Upper lobe of right lung (tissue), 1 donor: ENCODE measurements around the gene PPP1R3G. TPM values are rescaled to one million over a fixed set of nuclear protein-coding genes. Genes with fewer than 3 reads are reported as not detected.

Experiments used
- ATAC-seq: fragments of 200-7000 bp; cut with Tn5 transposase; one replicate; pipeline ENCODE4 v1.9.1; 2020; ENCODE audit warnings: mild to moderate bottlenecking, moderate library complexity
- DNase-seq: peaks from one replicate; pipeline ENCODE4 v3.0.0-alpha.2; 2020
- H3K27ac ChIP-seq: fragments of 200-600 bp; one replicate; pipeline ENCODE4 v1.8.0; 2022
- H3K27me3 ChIP-seq: fragments of 200-600 bp; one replicate; pipeline ENCODE4 v1.8.0; 2022; ENCODE audit warnings: mild to moderate bottlenecking
- H3K36me3 ChIP-seq: fragments of 200-600 bp; one replicate; pipeline ENCODE4 v1.8.0; 2022
- H3K4me1 ChIP-seq: fragments of 200-600 bp; one replicate; pipeline ENCODE4 v1.8.0; 2022
- H3K4me3 ChIP-seq: fragments of 200-600 bp; one replicate; pipeline ENCODE4 v1.8.0; 2022; ENCODE audit warnings: mild to moderate bottlenecking
- H3K9me3 ChIP-seq: fragments of 200-600 bp; one replicate; pipeline ENCODE4 v1.8.0; 2022
- CTCF ChIP-seq: fragments of 200-600 bp; IDR thresholded peaks from one replicate; pipeline ENCODE4 v1.8.0; 2022; ENCODE audit warnings: antibody characterized with exemption
- intact Hi-C: fragments of 100-400 bp; cut with DNase I; formaldehyde crosslinking; loops from one replicate; pipeline ENCODE4 v1.11.0; 2022
- total RNA-seq: library from RNA; stranded (reverse); fragmentation: NEBNext Ultra II Directional; extraction: Animal tissue kit (Norgen Biotek cat#: 25700); gene quantifications from one replicate; pipeline ENCODE4 v1.2.1, GENCODE V29; 2021
- donor health status: DM: no; HTN: yes; CAD: no; lungs with severe emphysema.

Gene PPP1R3G
- total RNA-seq, 1 donor from 2014 or later: 0.46 TPM

DNA sequence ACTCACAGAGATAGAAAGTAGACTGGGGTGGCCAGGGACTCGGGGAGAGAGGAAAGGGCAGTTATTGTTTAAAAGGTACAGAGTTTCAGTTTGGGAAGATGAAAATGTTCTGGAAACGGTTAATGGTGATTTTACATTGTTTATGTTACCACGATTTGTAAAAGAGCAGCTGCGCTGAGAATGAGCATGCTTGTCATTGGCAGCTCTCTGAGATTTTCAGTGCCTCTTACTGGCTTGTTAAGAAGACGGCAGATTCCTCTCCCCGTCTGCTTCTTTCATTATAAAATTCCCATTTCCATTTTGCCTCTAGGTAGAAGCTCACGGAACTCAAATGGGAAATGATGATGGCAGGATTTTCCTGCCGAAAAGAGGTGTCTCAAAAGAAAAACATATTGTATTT is 39.7 kb upstream of the PPP1R3G start:
- intact Hi-C loops: no loop called here
- no peak for ATAC-seq
- Histone ChIP-seq H3K9me3 (no peaks in the 10 kb centered on the region), H3K27ac (no peak overlapping the region), H3K27me3 (no peaks in the 10 kb centered on the region), H3K36me3 (no peaks in the 10 kb centered on the region), H3K4me1 (no peaks in the 10 kb centered on the region), H3K4me3 (no peak overlapping the region)
- TF ChIP-seq CTCF: no peak
- DNase-seq: no peak

DNA sequence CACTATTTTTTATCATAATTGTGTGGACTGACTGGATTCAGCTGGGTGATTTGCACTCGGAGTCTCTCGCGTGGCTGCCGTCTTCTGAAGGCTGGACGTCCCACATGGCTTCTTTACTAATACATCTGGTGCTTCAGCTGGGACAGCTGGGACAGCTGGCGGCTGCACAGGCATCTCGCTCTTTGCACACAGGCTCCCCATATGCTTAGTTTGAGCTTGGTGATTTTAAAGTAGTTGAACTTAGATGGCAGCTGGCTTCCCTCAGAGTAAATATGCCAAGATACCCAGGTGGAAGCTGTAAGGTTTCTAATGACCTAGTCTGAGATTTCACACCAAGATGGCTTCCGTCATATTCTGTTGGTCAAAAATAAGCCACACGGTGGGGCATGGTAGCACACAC is 38.7 kb upstream of the PPP1R3G start:
- no peak overlapping the region for H3K27ac ChIP-seq
- no peaks in the 10 kb centered on the region for H3K27me3 ChIP-seq
- intact Hi-C loops: no loop called here
- ATAC-seq (no peak), DNase-seq (no peak)
- H3K4me1 ChIP-seq: no peaks in the 10 kb centered on the region
- H3K9me3 ChIP-seq: no peaks in the 10 kb centered on the region
- H3K36me3 ChIP-seq: no peaks in the 10 kb centered on the region
- H3K4me3 ChIP-seq: no peak overlapping the region
- TF ChIP-seq CTCF: no peak

DNA sequence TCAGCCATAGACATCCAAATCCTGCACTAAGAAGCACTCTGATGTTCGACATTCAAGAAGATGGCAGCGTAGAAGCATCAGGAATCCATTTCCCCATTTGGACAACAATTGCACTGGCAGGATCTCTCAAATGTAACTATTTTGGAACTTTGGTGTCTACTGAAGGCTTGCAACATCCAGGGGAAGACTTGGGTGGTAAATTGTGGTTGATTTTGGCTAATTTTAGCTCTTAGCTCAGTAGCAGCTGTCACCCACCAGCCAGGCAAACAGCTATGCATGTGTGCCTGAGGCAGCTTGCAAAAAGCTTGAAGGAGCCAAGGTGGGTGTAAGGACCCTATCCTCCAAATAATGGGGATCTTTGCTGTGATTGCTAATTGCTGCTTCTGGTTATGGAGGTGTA is 35.1 kb upstream of the PPP1R3G start:
- Histone ChIP-seq H3K9me3 (no peaks in the 10 kb centered on the region), H3K4me1 (no peaks in the 10 kb centered on the region), H3K4me3 (no peak overlapping the region), H3K36me3 (no peaks in the 10 kb centered on the region), H3K27ac (no peak overlapping the region), H3K27me3 (no peaks in the 10 kb centered on the region)
- intact Hi-C loops: no loop called here
- DNase-seq (no peak), ATAC-seq (no peak)
- TF ChIP-seq CTCF: no peak

DNA sequence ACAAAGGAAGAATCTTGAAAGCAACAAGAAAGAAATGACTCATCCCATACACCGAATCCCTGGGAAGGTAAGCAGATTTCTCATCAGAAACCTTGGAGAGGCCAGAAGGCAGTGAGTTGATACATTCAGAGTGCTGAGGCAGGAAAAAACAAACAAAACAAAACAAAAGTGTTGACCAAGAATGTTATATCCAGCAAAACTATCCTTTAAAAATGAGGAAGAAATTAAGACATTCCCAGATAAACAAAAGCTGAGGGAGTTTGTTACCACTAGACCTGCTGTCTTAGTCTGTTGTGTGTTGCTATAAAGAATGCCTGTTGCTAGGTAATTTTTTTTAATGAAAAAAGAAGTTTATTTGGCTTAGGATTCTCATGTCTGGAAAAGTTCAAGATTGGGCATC is 33.7 kb upstream of the PPP1R3G start:
- no peak for TF ChIP-seq CTCF
- no peak overlapping the region for H3K27ac ChIP-seq
- no peak for ATAC-seq
- no peaks in the 10 kb centered on the region for H3K4me1 ChIP-seq
- H3K9me3 ChIP-seq: no peaks in the 10 kb centered on the region
- intact Hi-C loops: no loop called here
- H3K27me3 ChIP-seq: no peaks in the 10 kb centered on the region
- no peaks in the 10 kb centered on the region for H3K36me3 ChIP-seq
- H3K4me3 ChIP-seq: no peak overlapping the region
- no peak for DNase-seq

GRCh38 chr6:5053038-5053437 is 32.1 kb upstream of the PPP1R3G start:
- H3K36me3 ChIP-seq: no peaks in the 10 kb centered on the region
- no peak for TF ChIP-seq CTCF
- H3K9me3 ChIP-seq: no peaks in the 10 kb centered on the region
- no peak overlapping the region for H3K4me3 ChIP-seq
- DNase-seq (no peak), ATAC-seq (no peak)
- H3K27ac ChIP-seq: no peak overlapping the region
- intact Hi-C loops: no loop called here
- no peaks in the 10 kb centered on the region for H3K27me3 ChIP-seq
- no peaks in the 10 kb centered on the region for H3K4me1 ChIP-seq

DNA sequence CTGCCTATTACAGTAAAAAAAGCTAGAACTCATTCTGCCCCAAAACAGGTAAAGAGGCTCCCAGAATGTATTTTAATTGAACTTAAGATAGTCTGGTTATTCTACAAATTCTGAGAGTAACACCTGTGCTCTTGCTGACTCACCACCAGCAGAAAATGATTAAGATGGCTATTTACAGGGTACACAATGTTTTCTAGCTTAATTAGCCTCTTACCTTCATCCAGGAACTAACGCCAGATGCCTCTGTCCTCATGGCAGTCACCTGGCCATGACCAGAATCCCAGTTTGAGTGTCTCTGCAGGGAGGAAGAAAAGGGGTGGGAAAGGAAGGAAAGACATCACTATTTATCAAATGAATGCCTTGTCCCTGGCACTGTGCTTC is 31.3 kb upstream of the PPP1R3G start:
- ATAC-seq (no peak), DNase-seq (no peak)
- H3K4me1 ChIP-seq: no peaks in the 10 kb centered on the region
- no peaks in the 10 kb centered on the region for H3K27me3 ChIP-seq
- no peaks in the 10 kb centered on the region for H3K36me3 ChIP-seq
- H3K9me3 ChIP-seq: no peaks in the 10 kb centered on the region
- no peak for TF ChIP-seq CTCF
- intact Hi-C loops: no loop called here
- H3K4me3 ChIP-seq: no peak overlapping the region
- H3K27ac ChIP-seq: no peak overlapping the region
